GM21737 (cell line): ENCODE results near the gene MEIS3.
"Not testable (repeated sequence)": the region's sequence is repeated elsewhere in the genome, so short reads cannot be mapped to it uniquely, and the experiment has no call there.

Source experiments
- ATAC-seq: cut with Tn5 transposase; IDR thresholded peaks from one replicate; pipeline ENCODE4 v1.9.1; 2021; ENCODE audit warnings: mild to moderate bottlenecking, moderate library complexity; ENCODE audit not compliant: unreplicated experiment

Gene MEIS3

GRCh38 chr19:47417107-47417745 is 2.1 kb downstream of the MEIS3 start:
- ATAC-seq = no peak

- ATAC-seq = no peak
Observed at GRCh38 chr19:47416643-47416985, 2.7 kb downstream of the MEIS3 start.

- no peak for ATAC-seq
Observed at GRCh38 chr19:47415953-47416642, 3.2 kb downstream of the MEIS3 start.

DNA sequence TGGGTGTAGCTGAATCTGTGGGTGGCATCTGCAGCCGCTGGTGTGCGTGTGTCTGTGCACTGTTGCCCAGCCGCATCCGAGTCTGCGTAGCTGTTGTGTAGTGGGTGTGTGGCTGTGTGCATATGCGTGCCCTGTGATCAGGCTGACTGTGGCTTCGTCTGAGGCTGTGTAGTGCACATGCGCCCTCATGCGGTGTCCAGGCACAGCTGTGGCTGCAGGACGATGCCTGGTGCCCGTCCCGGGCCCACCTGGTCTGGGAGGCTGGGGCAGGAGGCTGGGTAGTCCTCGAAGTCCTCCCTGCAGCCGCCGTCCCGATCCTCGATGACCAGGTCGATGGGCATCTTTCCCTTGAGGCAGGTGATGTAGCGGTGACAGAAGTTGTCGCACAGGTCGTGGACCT is 4.9 kb downstream of the MEIS3 start:
- ATAC-seq = no peak

- no peak for ATAC-seq
Observed at GRCh38 chr19:47413941-47414340, 5.4 kb downstream of the MEIS3 start.

- not testable (repeated sequence) for ATAC-seq
Observed at GRCh38 chr19:47411696-47412095, 7.6 kb downstream of the MEIS3 start.

GRCh38 chr19:47411101-47411500 is 8.2 kb downstream of the MEIS3 start:
- no peak for ATAC-seq

GRCh38 chr19:47408156-47408938 is 11.0 kb downstream of the MEIS3 start:
- ATAC-seq = no peak

DNA sequence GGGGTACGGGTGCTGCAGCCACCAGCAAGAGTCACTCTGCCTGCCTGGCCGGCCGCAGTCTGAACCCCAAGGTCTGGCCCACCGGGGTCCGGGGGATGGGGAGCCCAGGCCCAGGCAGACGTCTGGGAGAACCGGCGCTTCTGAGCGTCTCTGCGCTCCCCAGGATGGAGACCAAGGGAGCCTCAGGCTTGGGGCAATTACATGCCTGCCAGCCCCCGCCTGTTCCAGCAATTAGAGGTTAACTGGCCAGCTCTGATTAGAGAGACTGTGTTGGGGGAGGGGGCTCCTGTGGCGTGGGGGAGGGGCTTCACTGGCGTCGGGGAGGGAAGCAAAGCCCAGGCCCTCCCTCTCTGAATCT is 11.9 kb downstream of the MEIS3 start:
- no peak for ATAC-seq

GRCh38 chr19:47406711-47407416 is 12.5 kb downstream of the MEIS3 start:
- ATAC-seq = no peak

GRCh38 chr19:47405854-47406417 is 13.4 kb downstream of the MEIS3 start:
- ATAC-seq = no peak

DNA sequence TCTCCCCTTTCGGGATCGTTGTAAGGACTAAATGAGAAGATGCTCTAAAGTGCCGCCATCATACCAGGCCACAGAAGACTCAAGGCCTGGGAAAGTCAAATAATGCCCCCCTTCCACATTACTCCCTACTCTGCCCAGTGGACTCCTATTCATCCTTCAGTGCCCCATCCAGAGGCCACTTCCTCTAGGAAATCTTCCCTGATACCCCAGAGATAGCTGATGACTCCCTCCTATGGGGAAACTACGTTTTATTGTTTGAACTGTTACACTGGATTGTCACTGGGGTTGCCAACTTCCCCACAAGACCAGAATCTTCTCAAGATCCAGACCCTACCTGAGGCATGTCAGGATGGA is 14.2 kb downstream of the MEIS3 start:
- no peak for ATAC-seq

DNA sequence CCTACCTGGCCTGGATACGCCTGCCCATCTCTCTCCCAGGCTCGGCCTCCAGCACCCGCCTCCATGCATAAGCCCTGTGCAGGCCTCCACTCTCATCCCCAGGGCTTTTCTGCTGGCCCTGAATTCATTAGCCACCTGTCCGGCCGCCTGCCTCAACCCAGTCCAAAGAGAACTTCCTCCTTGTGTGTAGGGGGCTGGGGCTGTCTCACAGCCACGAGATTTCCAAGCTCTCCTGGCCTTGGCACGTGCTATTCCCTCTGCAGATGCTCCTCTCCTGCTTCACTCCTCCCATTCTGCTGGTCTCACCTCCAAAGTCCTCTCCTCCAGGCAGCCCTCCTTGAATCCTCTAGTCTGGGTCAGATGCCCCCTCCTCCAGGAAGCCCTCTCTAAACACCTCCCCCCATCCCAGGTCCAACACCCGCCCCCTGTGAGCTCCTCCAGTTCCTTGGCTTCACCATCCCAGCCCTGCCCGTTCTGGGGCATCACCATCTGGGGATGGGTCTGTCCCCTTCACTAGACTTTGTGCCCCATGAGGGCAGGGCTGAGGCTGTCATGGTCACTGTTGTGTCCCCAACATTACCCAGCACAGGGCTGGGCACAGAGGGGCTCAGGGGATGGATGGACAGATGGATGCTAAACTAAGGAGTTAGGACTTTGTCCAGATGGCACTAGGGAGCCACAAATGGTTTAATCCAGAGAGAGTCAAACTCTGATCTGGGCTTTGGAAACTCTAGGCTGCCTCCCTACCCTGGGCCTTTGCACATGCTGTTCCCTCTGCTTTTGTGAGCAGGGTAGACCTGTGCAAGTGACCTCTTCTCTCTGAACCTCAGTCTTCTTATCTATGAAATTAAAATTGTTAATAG is 14.8 kb downstream of the MEIS3 start:
- no peak for ATAC-seq

GRCh38 chr19:47402504-47402903 is 16.8 kb downstream of the MEIS3 start:
- no peak for ATAC-seq

DNA sequence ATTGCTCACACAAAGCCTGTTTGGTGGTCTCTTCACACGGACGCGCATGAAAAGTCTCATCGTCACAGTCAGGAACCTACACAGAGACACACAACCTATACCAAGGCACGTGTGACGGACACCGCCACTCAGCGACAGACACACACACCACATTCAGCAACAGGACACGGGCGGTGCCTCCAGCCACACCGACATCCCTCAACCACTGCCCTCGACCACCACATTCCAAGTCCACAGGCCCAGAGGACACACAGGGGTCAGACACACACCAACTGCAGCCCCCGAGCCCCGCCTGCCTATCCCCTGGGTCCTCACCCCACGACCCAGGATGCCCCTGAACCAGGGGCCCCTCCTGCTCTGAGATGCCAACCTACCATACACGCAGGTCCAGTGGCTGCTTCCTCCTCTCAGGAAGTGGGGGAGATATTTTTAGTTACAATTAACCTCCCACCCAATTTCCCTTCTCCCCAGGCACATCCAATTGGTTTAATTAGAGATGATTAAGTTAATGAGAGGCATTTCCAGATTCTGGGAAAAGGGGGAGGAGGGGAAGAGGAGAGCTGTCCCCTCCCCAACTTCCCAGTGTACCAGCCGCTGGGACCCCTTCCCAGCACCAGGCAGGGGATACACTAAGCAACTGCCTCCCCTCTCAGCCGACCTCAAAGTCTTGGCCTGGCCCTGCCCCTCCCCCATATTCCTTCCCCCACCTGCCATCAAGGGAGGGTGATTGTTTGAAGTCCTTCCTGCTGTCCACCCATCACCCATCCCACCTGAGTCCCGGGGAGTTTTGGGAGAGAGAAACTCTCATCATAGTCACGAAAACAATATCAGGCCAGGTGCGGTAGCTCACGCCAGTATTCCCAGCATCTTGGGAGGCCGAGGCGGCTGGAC is 20.4 kb downstream of the MEIS3 start:
- no peak for ATAC-seq

GRCh38 chr19:47391510-47392223 is 27.7 kb downstream of the MEIS3 start:
- ATAC-seq = no peak

DNA sequence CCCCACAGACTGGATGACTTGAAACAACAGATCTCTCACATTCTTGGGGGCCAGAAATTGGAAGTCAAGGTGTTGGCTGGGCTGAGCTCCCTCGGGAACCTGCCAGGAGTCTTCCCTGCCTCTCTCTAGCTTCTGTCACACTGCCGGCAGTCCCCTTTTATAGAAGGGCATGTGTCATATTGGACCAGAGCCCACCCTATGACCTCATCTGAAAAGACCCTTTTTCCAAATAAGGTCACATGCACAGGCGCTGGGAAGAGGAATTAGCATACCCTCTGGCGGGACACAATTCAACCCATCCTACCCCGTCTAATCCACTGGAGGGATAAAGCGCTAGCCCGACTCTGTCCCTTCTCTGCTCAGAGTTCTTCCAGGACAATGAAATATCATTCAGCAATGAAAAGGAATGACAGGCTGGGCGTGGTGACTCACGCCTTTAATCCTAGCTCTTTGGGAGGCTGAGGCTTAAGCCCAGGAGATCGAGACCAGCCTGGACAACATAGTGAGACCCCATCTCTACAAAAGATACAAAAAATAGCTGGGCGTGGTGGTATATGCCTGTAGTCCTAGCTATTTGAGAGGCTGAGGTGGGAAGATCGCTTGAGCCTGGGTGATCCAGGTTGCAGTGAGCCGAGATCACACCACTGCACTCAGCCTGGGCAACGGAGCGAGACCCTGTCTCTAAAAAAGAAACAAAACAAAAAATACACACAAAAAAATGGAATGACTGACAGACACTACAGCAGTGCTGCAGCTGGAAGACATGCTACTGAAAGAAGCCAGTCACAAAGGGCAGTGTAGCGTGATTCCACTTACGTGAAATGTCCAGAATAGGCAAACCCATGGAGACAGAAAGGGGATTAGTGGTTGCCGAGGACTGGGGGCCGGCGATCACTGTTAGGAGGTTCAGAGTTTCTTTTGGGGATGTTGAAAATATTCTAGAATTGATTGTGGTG is 28.5 kb downstream of the MEIS3 start:
- no peak for ATAC-seq

DNA sequence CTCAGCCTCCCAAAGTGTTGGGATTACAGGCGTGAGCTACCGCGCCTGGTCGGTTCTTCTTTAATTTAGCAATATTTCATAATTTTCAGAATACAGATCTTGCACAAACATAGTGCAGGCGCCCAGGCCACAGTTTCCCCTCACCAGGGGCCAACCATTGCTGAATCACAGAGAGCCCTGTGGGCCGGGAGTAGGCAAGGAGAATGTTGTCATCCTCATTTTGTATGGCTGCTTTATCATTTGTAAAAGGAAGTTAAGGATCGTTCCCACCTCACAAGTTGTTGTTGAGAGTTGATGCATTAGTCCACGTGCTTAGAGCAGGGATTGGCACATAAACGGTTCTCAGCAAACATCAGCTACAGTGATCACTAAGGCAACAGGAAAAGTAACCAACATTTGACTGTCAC is 30.2 kb downstream of the MEIS3 start:
- ATAC-seq = no peak
